Measurements from ENCODE around the gene LY9. TPM values are rescaled to one million over a fixed set of nuclear protein-coding genes. Genes with fewer than 3 reads are reported as not detected.

Gene LY9
- total and polyA plus RNA-seq, 2 of the 13 experiments (the other 11 are each of a cell fraction or from before 2014, with no cell fraction given): not detected

DNA sequence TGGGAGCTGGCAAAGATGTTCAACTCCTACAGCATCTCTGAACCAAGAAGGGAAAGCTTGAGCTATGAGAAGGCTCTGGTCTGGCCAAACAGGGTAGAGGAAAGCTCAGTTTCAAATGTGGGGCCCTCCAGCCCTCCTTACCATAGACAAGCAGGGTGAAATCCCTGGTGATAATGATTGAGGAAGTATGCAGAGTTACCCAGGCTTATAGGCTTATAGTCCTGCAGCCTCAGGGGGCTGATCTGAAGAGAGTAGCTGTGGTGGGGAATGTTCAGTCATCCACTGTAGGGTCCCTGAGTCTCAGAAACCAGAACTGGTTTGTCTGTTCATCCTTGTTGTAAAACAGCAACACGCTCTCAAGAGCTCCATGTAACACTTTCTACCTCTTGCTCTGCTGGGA is 19.8 kb upstream of the LY9 start:
- in situ Hi-C loops (cut with HindIII; ENCODE audit: extremely low pct_ligation_motif_present, low pct_unique_long_range_greater_than_20kb) (no loop called here), intact Hi-C loops (cut with micrococcal nuclease; ENCODE audit: unreplicated experiment) (no loop called here)
- TF ChIP-seq SRSF4 (IDR thresholded peaks at IDR 0.05; ENCODE audit: low read depth, low read length, poor library complexity, severe bottlenecking) (no peak), TAF15 (IDR thresholded peaks at IDR 0.05; ENCODE audit: low read depth, low read length, poor library complexity, severe bottlenecking) (no peak), ZNF24 (IDR thresholded peaks at IDR 0.05) (no peak), PAX8 (CRISPR knock-in tag; IDR thresholded peaks at IDR 0.05; ENCODE audit: borderline replicate concordance) (no peak), KMT2B (CRISPR knock-in tag; IDR thresholded peaks at IDR 0.05) (no peak), RARA (CRISPR knock-in tag; IDR thresholded peaks at IDR 0.05) (no peak), ZNF589 (CRISPR knock-in tag; conservative IDR thresholded peaks at IDR 0.05) (no peak), MXI1 (IDR thresholded peaks at IDR 0.05; ENCODE audit: borderline replicate concordance, low read depth, low read length) (no peak), ZNF432 (CRISPR knock-in tag; IDR thresholded peaks at IDR 0.05; ENCODE audit: borderline replicate concordance) (no peak), ZSCAN12 (CRISPR knock-in tag; IDR thresholded peaks at IDR 0.05) (no peak), BORCS8-MEF2B (CRISPR knock-in tag; IDR thresholded peaks at IDR 0.05) (no peak), ZFP90 (CRISPR knock-in tag; IDR thresholded peaks at IDR 0.05; ENCODE audit: borderline replicate concordance) (no peak)
- TF ChIP-seq, protein P1, sequence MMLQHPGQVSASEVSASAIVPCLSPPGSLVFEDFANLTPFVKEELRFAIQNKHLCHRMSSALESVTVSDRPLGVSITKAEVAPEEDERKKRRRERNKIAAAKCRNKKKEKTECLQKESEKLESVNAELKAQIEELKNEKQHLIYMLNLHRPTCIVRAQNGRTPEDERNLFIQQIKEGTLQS (CRISPR knock-in tag; IDR thresholded peaks at IDR 0.05): no peak
- Histone ChIP-seq H3K27me3 (ENCODE audit: control insufficient read depth in 1 of 2, insufficient read depth in 2 of 2, low read length in 2 of 2) (no peaks in the 10 kb centered on the region; a peak in 2 of 5 replicates), H2AFZ (ENCODE audit: low read length) (no peak overlapping the region), H3K27ac (ENCODE audit: extremely low read length, insufficient read depth, low read length) (no peak overlapping the region), H3K79me2 (ENCODE audit: insufficient read depth, low read length) (no peaks in the 10 kb centered on the region), H3K4me2 (ENCODE audit: low read depth, low read length) (no peak overlapping the region), H3K9ac (ENCODE audit: insufficient read depth, low read depth, low read length) (no peak overlapping the region), H3K36me3 (replicated peaks in 1 of 2; ENCODE audit: control insufficient read depth in 1 of 2, insufficient read depth in 2 of 2, low read length in 2 of 2) (no peaks in the 10 kb centered on the region), H3K4me3 (replicated peaks in 1 of 3; ENCODE audit: insufficient read depth in 1 of 3, low read depth in 2 of 3, low read length in 3 of 3) (no peak overlapping the region), H4K20me1 (ENCODE audit: insufficient read depth, low read length) (no peaks in the 10 kb centered on the region), H3K4me1 (ENCODE audit: insufficient read depth, low read length) (no peaks in the 10 kb centered on the region), H3K9me3 (ENCODE audit: low read length) (no peaks in the 10 kb centered on the region)
- FAIRE-seq: no peak
- CTCF ChIA-PET (ENCODE audit: low intra/inter-chr PET ratio, low total read pairs): no interaction called here
- POLR2A ChIA-PET: no interaction called here
- BruUV-seq (replicated peaks): no TSS peak
- no peak for ATAC-seq
- no CpG with 5 or more reads among the region's 1 CpG for WGBS (ENCODE audit: low lambda C conversion rate)
- no peak for DNase-seq (ENCODE audit: low spot score)

Measured in HepG2 (cell line).